WTC11 (cell line): ENCODE data around the gene MEGF6. TPM values are rescaled to one million over a fixed set of nuclear protein-coding genes. Genes with fewer than 3 reads are reported as not detected.

Experiments
- ATAC-seq: fragments of 200-7000 bp; cut with Tn5 transposase; 2 replicates; pipeline ENCODE4 v1.10.0; 2021; ENCODE audit warnings: mild to moderate bottlenecking, moderate library complexity
- CTCF ChIA-PET: fragments of 300-600 bp; sonication (Branson Sonifier 250); formaldehyde crosslinking; loops from one replicate; lab custom pipeline; 2021; ENCODE audit warnings: antibody characterized with exemption; lab: Charles Lee
- POLR2A ChIA-PET: fragments of 350-600 bp; sonication (Branson Sonifier 250); formaldehyde crosslinking; loops from one replicate; lab custom pipeline; 2021; ENCODE audit warnings: antibody characterized with exemption; lab: Charles Lee
- DNase-seq: peaks from one replicate; pipeline ENCODE4 v3.0.0; 2021; ENCODE audit warnings: low spot score
- H3K27ac Mint-ChIP-seq: 2 replicates; pipeline ENCODE4 v1.8.0; 2021; ENCODE audit warnings: mixed read lengths
- H3K27me3 Mint-ChIP-seq: 2 replicates; pipeline ENCODE4 v1.8.0; 2021; ENCODE audit warnings: low read depth, mild to moderate bottlenecking, moderate library complexity, mixed read lengths
- H3K36me3 Mint-ChIP-seq: 2 replicates; pipeline ENCODE4 v1.8.0; 2021; ENCODE audit warnings: mixed read lengths
- H3K4me1 Mint-ChIP-seq: 2 replicates; pipeline ENCODE4 v1.8.0; 2022; ENCODE audit warnings: mixed read lengths
- H3K4me3 Mint-ChIP-seq: 2 replicates; pipeline ENCODE4 v1.8.0; 2021; ENCODE audit warnings: mild to moderate bottlenecking, moderate library complexity, mixed read lengths
- H3K9me3 Mint-ChIP-seq: 2 replicates; pipeline ENCODE4 v1.8.0; 2021; ENCODE audit warnings: mixed read lengths
- AR ChIP-seq: fragments of 250-450 bp; sonication (Bioruptor Pico); IDR thresholded peaks from 2 replicates; pipeline ENCODE4 v1.9.0; 2021; ENCODE audit warnings: mild to moderate bottlenecking
- CDX4 ChIP-seq: fragments of 250-450 bp; sonication (Bioruptor Pico); IDR thresholded peaks from 2 replicates; pipeline ENCODE4 v1.9.0; 2021; ENCODE audit warnings: moderate library complexity, mild to moderate bottlenecking, inconsistent platforms, borderline replicate concordance
- CREB1 ChIP-seq: sonication (generic); formaldehyde crosslinking; IDR thresholded peaks from 2 replicates; pipeline ENCODE4 v1.8.0; 2023; ENCODE audit warnings: mild to moderate bottlenecking, missing genetic modification reagents
- CTCF ChIP-seq: fragments of 200-600 bp; IDR thresholded peaks from 2 replicates; pipeline ENCODE4 v1.8.0; 2022; ENCODE audit warnings: antibody characterized with exemption
- E2F5 ChIP-seq: sonication (generic); formaldehyde crosslinking; IDR thresholded peaks from 2 replicates; pipeline ENCODE4 v1.8.1; 2022; ENCODE audit warnings: mild to moderate bottlenecking, moderate library complexity, missing genetic modification reagents
- FOXP1 ChIP-seq: sonication (generic); formaldehyde crosslinking; IDR thresholded peaks from 2 replicates; pipeline ENCODE4 v1.8.0; 2022; ENCODE audit warnings: missing genetic modification reagents, mild to moderate bottlenecking, moderate library complexity, borderline replicate concordance
- GTF2I ChIP-seq: fragments of 250-450 bp; sonication (Bioruptor Pico); conservative IDR thresholded peaks from 2 replicates; pipeline ENCODE4 v1.4.0; 2021; ENCODE audit warnings: mild to moderate bottlenecking
- HMGA2 ChIP-seq: fragments of 250-450 bp; sonication (Bioruptor Pico); IDR thresholded peaks from 2 replicates; pipeline ENCODE4 v1.4.0; 2021; ENCODE audit warnings: mild to moderate bottlenecking, moderate library complexity
- IRF1 ChIP-seq: sonication (generic); formaldehyde crosslinking; IDR thresholded peaks from 2 replicates; pipeline ENCODE4 v1.8.0; 2023; ENCODE audit warnings: missing genetic modification reagents
- MYBL2 ChIP-seq: sonication (generic); formaldehyde crosslinking; IDR thresholded peaks from 2 replicates; pipeline ENCODE4 v1.8.1; 2023; ENCODE audit warnings: mild to moderate bottlenecking, moderate library complexity, missing genetic modification reagents
- NFATC4 ChIP-seq: fragments of 250-450 bp; sonication (Bioruptor Pico); IDR thresholded peaks from 2 replicates; pipeline ENCODE4 v1.9.0; 2021; ENCODE audit warnings: mild to moderate bottlenecking
- NFE2L1 ChIP-seq: sonication (generic); formaldehyde crosslinking; IDR thresholded peaks from 2 replicates; pipeline ENCODE4 v1.8.1; 2023; ENCODE audit warnings: missing genetic modification reagents
- NFYB ChIP-seq: sonication (generic); formaldehyde crosslinking; conservative IDR thresholded peaks from 2 replicates; pipeline ENCODE4 v1.8.0; 2022; ENCODE audit warnings: low read depth, missing genetic modification reagents
- NR1H2 ChIP-seq: sonication (generic); formaldehyde crosslinking; IDR thresholded peaks from 2 replicates; pipeline ENCODE4 v1.9.0; 2021; ENCODE audit warnings: mild to moderate bottlenecking, moderate library complexity, missing genetic modification reagents
- ZNF121 ChIP-seq: sonication (generic); formaldehyde crosslinking; IDR thresholded peaks from 2 replicates; pipeline ENCODE4 v1.8.0; 2023; ENCODE audit warnings: missing genetic modification reagents
- ZNF281 ChIP-seq: sonication (generic); formaldehyde crosslinking; IDR thresholded peaks from 2 replicates; pipeline ENCODE4 v1.8.0; 2023; ENCODE audit warnings: mild to moderate bottlenecking, missing genetic modification reagents
- ZNF532 ChIP-seq: fragments of 250-450 bp; sonication (Bioruptor Pico); IDR thresholded peaks from 2 replicates; pipeline ENCODE4 v1.9.0; 2021; ENCODE audit warnings: mild to moderate bottlenecking, borderline replicate concordance
- total RNA-seq: library from RNA; stranded (reverse); gene quantifications from 3 replicates; pipeline ENCODE4 v1.2.3, GENCODE V29; 2021

MEGF6 gene
- total RNA-seq, 1 experiment from 2014 or later: 24.9 TPM

GRCh38 chr1:3604997-3605823 lies 6.1 kb downstream of the MEGF6 start:
- Mint-ChIP-seq H3K9me3 (no peaks in the 10 kb centered on the region), H3K4me3 (no peak overlapping the region), H3K27ac (no peak overlapping the region), H3K36me3 (no peaks in the 10 kb centered on the region), H3K4me1 (peaks cover 4% of the 10 kb centered on the region)
- POLR2A ChIA-PET: no interaction called here
- ATAC-seq (no peak), DNase-seq (no peak)
- no peak for TF ChIP-seq NR1H2 (CRISPR knock-in tag)
- TF ChIP-seq CDX4 (CRISPR knock-in tag): no peak
- TF ChIP-seq AR (CRISPR knock-in tag): no peak
- no peak for TF ChIP-seq E2F5 (CRISPR knock-in tag)
- TF ChIP-seq NFE2L1 (CRISPR knock-in tag): no peak
- no peak for TF ChIP-seq ZNF121 (CRISPR knock-in tag)
- TF ChIP-seq CREB1 (CRISPR knock-in tag): no peak
- no peak for TF ChIP-seq NFYB (CRISPR knock-in tag)
- no peak for TF ChIP-seq GTF2I
- TF ChIP-seq FOXP1: no peak
- TF ChIP-seq IRF1 (CRISPR knock-in tag): no peak
- TF ChIP-seq NFATC4 (CRISPR knock-in tag): no peak
- TF ChIP-seq MYBL2 (CRISPR knock-in tag): no peak
- no peak for TF ChIP-seq ZNF532 (CRISPR knock-in tag)
- TF ChIP-seq HMGA2 (CRISPR knock-in tag): no peak
- TF ChIP-seq, all 79 proteins: peak for 0
- H3K27me3 Mint-ChIP-seq: no peaks in the 10 kb centered on the region
- CTCF ChIA-PET: no interaction called here

- no peaks in the 10 kb centered on the region for H3K36me3 Mint-ChIP-seq
- no peak overlapping the region for H3K27ac Mint-ChIP-seq
- H3K4me3 Mint-ChIP-seq: no peak overlapping the region
- POLR2A ChIA-PET: no interaction called here
- CTCF ChIA-PET: interaction anchor here (1.0 to 3.7 kb wide), 2 partner anchors 13 to 14 kb away, joined by 4 to 16 read pairs; no protein-coding TSS in a partner anchor
- ATAC-seq (no peak), DNase-seq (no peak)
- H3K9me3 Mint-ChIP-seq: no peaks in the 10 kb centered on the region
- H3K27me3 Mint-ChIP-seq: no peaks in the 10 kb centered on the region
- peaks cover 4% of the 10 kb centered on the region for H3K4me1 Mint-ChIP-seq
- no peak for TF ChIP-seq ZNF281 (CRISPR knock-in tag)
- no peak for TF ChIP-seq CTCF
These were observed 6.8 kb downstream of the MEGF6 start for GRCh38 chr1:3604468-3604974.
